Kidney (tissue), 14 donors: Measurements from ENCODE around the gene ISX. TPM values are rescaled to one million over a fixed set of nuclear protein-coding genes. Genes with fewer than 3 reads are reported as not detected.

Experiments
- DNase-seq, 5 donors: peaks; one replicate each; pipeline ENCODE4 v3.0.0-alpha.2; 2013 to 2020
- FAIRE-seq: peaks from 2 replicates; lab custom pipeline; 2012; peaks lifted over from hg19 to GRCh38; lab: Jason Lieb, UNC
- H3K27ac ChIP-seq, 2 donors: one replicate each; pipeline ENCODE4 v1.7.0; 2013; ENCODE audit warnings: low read depth in 2 of 2, low read length in 2 of 2, inconsistent platforms in 1 of 2
- H3K27me3 ChIP-seq: one replicate; pipeline ENCODE4 v1.7.1; 2013; ENCODE audit warnings: low read length, inconsistent platforms; ENCODE audit not compliant: control insufficient read depth, insufficient read depth
- H3K36me3 ChIP-seq, 3 donors: one replicate each; pipeline versions ENCODE4 v1.7.0 to v1.7.1; 2013; ENCODE audit warnings: low read length in 3 of 3, control low read depth in 1 of 3, inconsistent platforms in 1 of 3; ENCODE audit not compliant: insufficient read depth in 3 of 3, control insufficient read depth in 2 of 3
- H3K4me1 ChIP-seq, 3 donors: one replicate each; pipeline versions ENCODE4 v1.7.0 to v1.7.1; 2013; ENCODE audit warnings: low read length in 3 of 3, inconsistent platforms in 1 of 3, low read depth in 1 of 3; ENCODE audit not compliant: control insufficient read depth in 2 of 3, insufficient read depth in 2 of 3
- H3K4me3 ChIP-seq, 3 donors: one replicate each; pipeline versions ENCODE4 v1.7.0 to v1.8.1; 2013; ENCODE audit warnings: low read length in 3 of 3, control low read depth in 1 of 3, inconsistent platforms in 1 of 3
- H3K9ac ChIP-seq, 3 donors: one replicate each; pipeline versions ENCODE4 v1.7.0 to v1.7.1; 2013; ENCODE audit warnings: low read length in 3 of 3, control low read depth in 1 of 3, inconsistent platforms in 1 of 3
- H3K9me3 ChIP-seq, 3 donors: one replicate each; pipeline versions ENCODE4 v1.7.0 to v1.7.1; 2013; ENCODE audit warnings: low read length in 3 of 3, control low read depth in 1 of 3, inconsistent platforms in 1 of 3; ENCODE audit not compliant: control insufficient read depth in 2 of 3, insufficient read depth in 1 of 3
- CTCF ChIP-seq: IDR thresholded peaks from 3 replicates; pipeline ENCODE4 v1.5.1; 2012; ENCODE audit warnings: mild to moderate bottlenecking, moderate library complexity, borderline replicate concordance; ENCODE audit not compliant: insufficient read depth; ENCODE audit errors: extremely low read depth
- intact Hi-C: fragments of 100-400 bp; cut with DNase I; formaldehyde crosslinking; loops from one replicate; pipeline ENCODE4 v1.11.1; 2022
- polyA plus RNA-seq: library from polyadenylated mRNA; stranded (reverse); fragments of 350-450 nt; fragmentation: Illumina TruSeq; extraction: RNeasy Lipid Tissue Mini Kit (QIAGEN cat#74804); gene quantifications from one replicate; pipeline ENCODE4 v1.2.3, GENCODE V29; 2014; ENCODE audit warnings: low read depth, low replicate concordance; ENCODE audit not compliant: insufficient read depth
- total RNA-seq: library from RNA; stranded (reverse); fragmentation: NEBNext Ultra II Directional; extraction: Animal tissue kit (Norgen Biotek cat#: 25700); gene quantifications from one replicate; pipeline ENCODE4 v1.2.1, GENCODE V29; 2021
- donor health status: control.
- donor health status: control.
- donor health status: control.
- donor health status: control.
- donor health status: control.
- donor health status: DM: yes; HTN: yes; CAD: no.
- donor health status: Normal renal cell carcinoma (clear cell type).

Gene ISX
- total and polyA plus RNA-seq, 2 donors from 2014 or later: not detected

GRCh38 chr22:35051013-35051535 is 14.9 kb upstream of the ISX start:
- FAIRE-seq (no peak), DNase-seq (no peak)
- no peak overlapping the region for H3K4me3 ChIP-seq
- H3K9ac ChIP-seq: no peak overlapping the region
- no peak overlapping the region for H3K27ac ChIP-seq
- no peaks in the 10 kb centered on the region for H3K36me3 ChIP-seq
- no peaks in the 10 kb centered on the region for H3K27me3 ChIP-seq
- H3K9me3 ChIP-seq: no peaks in the 10 kb centered on the region
- TF ChIP-seq CTCF: no peak
- intact Hi-C loops: no loop called here
- H3K4me1 ChIP-seq: no peaks in the 10 kb centered on the region

- H3K4me1 ChIP-seq: no peaks in the 10 kb centered on the region
- DNase-seq (no peak), FAIRE-seq (no peak)
- TF ChIP-seq CTCF: no peak
- H3K27ac ChIP-seq: no peak overlapping the region
- no peaks in the 10 kb centered on the region for H3K27me3 ChIP-seq
- H3K9ac ChIP-seq: no peak overlapping the region
- H3K9me3 ChIP-seq: no peaks in the 10 kb centered on the region
- no peaks in the 10 kb centered on the region for H3K36me3 ChIP-seq
- no peak overlapping the region for H3K4me3 ChIP-seq
- intact Hi-C loops: no loop called here
These were observed 14.2 kb upstream of the ISX start for GRCh38 chr22:35051791-35052190.

GRCh38 chr22:35053060-35053835 is 12.7 kb upstream of the ISX start:
- Histone ChIP-seq H3K4me1 (no peaks in the 10 kb centered on the region), H3K9me3 (no peaks in the 10 kb centered on the region), H3K4me3 (no peak overlapping the region), H3K36me3 (no peaks in the 10 kb centered on the region), H3K27me3 (no peaks in the 10 kb centered on the region), H3K9ac (no peak overlapping the region), H3K27ac (no peak overlapping the region)
- FAIRE-seq: no peak
- TF ChIP-seq CTCF: no peak
- peak in 3 of 5 donors; percentile 26 to 33 (median 30) for DNase-seq
- intact Hi-C loops: no loop called here
